ENCODE data around the gene TAF6.

The TAF6 gene

DNA sequence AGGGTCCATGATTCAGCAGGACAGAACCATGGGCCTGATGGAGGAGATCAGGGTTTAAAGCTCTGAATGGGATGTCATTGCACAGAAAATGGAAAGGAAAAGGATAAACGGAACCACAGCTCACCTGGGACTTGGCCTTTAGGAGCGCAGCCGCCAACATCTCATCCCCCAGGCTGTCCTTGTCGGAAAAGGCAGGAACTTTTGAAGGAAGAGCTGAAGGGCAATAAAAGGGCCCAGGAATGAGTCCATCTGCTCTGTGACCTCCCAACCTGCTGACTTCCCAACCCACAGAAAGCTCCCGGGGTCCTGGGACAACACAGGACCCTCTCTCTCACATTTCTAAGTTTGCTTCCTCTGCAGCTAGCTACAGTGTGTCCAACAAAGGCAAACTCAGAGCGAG, 43.7 kb downstream of the TAF6 start:
- DNase-seq, result no peak

DNA sequence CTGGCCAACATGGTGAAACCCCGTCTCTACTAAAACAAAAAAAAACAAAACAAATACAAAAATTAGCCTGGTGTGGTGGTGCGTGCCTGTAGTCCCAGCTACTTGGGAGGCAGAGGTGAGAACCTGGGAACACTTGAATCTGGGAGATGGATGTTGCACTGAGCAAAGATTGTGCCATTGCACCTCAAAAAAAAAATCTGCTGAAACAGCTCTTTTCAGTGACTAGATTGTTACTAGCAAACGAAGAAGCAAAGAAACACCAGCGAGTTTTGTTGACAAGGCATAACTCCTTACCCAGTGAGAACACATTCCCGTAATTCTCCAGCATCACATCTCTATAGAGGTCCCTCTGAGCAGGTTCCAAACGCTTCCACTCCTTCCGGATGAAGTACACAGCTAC, 44.3 kb downstream of the TAF6 start:
- no peak for DNase-seq

DNA sequence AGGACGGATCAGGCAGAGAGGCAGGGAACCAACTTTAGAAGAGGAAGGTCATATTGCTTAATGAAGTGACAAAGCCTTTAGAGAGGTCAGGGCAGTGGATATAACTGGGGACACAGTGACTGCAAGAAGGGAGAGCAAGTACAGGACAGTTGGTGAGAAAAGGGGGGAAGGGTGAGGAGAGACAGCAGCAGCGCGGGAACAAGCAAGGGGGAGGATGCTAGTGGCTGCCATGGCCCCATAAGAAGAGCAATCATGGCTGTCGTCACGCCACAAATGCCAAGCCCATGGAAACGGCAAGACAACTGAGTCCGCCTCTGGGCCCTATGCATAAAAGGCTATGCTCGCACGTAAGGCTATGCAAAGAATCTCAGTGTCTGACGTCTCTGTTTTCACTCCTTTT, 46.7 kb downstream of the TAF6 start:
- no peak for DNase-seq

DNA sequence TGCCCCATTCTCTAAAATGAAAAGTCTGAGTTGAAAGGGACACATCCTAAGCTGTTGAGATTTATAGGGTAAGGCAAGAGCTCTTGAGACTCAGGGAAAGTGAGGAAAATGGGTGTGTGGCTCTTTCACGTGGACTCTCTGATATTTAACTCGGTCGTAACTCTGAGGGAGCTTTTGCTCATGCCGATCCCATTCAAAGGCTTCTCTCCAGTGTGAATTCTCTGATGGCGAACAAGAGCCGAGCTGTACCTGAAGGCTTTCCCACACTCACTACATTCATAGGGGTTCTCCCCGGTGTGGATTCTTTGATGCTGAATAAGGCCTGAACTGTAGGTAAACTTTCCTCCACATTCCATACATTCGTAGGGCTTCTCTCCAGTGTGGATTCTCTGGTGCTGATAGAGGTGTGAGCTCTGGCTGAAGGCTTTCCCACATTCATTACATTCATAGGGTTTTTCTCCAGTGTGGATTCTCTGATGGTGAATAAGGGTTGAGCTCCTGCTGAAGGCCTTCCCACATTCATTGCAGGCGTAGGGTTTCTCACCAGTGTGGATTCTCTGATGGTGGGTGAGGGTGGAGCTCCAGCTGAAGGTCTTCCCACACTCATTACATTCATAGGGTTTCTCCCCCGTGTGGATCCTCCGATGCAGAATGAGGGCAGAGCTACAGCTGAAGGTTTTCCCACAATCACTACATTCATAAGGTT, 48.0 kb downstream of the TAF6 start:
- no peak for DNase-seq

DNA sequence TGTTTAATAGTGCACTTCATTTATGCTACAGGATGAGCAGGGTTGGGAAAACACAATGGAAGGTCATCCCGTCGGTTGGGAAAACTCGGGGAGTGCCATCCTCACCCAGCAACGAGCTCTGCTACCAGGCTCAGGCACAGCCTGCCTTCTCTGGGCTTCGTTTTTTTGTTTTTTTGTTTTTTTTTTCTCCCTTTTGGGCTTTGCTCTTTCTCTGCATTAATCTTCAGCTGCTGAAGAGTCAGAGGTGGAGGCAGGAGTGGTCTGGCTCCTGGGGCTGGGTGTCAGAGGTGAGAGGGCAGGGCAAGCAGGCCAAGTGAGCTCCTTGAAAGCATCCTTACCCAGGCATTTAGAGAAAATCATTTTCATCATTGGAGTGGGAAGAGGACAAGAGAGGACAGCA, 49.2 kb downstream of the TAF6 start:
- DNase-seq, result no peak

DNA sequence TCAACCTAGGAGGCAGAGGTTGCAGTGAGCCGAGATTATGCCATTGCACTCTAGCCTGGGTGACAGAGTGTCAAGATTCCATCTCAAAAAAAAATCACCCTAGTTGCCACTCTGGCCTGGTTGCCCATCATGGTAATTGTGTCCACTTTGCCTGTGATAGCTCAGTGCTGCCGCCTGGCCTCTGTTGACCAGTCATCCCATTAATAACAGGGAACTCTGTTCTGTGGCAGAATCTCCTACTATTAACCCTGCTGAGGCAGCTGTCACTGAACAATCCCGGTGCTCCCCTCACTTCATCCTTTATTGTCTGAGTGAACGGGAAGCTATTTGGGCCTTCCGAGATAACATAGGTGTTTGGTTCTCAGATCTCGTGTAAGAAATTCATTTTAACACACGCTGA, 52.2 kb downstream of the TAF6 start:
- DNase-seq, result peak in 13 of 56 donors; percentile 1 to 50 (median 14)

DNA sequence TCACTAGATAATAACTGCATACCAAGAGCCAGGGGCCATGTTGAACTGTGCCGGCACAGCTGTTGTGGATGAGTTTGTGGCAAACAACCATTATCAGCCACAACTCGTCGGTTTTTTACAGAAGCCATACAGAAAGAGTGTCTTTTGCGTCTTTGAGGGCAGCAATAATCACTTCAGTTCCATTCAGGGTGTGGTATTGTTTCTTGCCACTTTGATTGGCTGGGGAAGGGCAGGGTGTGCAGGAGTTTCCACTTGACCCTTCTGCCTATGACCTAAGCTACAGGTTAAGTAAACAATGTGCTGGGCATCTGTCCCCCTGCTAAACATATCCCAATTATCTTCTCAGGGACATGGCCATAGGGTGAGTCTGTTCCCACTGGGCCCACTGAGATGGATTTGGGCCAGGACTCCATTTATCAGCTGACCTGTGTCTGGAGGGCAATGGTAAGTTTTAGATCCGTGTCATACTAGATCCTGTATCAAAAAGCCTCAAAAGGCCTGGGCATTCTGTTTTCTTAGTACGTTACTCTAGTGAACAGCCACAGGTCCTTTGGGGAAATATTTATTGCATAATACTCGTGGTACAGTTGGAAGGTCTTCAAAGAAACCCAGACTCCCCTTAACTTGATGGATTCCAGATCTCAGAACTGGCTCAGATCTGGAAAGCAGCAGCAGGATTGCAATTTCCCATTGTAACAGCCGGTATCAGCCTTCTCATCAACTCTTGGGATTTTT, 53.5 kb downstream of the TAF6 start:
- no peak for DNase-seq

DNA sequence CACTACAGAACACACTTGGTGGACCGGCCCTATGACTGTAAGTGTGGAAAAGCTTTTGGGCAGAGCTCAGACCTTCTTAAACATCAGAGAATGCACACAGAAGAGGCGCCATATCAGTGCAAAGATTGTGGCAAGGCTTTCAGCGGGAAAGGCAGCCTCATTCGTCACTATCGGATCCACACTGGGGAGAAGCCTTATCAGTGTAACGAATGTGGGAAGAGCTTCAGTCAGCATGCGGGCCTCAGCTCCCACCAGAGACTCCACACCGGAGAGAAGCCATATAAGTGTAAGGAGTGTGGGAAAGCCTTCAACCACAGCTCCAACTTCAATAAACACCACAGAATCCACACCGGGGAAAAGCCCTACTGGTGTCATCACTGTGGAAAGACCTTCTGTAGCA, 55.0 kb downstream of the TAF6 start:
- no peak for DNase-seq

DNA sequence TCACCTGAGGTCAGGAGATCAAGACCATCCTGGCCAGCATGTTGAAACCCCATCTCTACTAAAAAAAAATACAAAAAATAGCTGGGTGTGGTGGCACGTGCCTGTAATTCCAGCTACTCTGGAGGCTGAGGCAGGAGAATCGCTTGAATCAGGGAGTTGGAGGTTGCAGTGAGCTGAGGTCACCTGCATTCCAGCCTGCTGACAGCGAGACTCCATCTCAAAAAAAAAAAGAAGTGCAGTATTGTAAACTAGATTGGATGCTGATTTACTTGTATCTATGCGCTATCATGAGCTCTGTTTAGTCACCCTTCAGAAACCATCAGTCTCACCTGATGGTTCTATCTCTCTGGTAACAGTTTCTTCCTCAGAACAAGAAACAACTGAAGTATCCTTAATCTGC, 55.8 kb downstream of the TAF6 start:
- DNase-seq, result no peak

DNA sequence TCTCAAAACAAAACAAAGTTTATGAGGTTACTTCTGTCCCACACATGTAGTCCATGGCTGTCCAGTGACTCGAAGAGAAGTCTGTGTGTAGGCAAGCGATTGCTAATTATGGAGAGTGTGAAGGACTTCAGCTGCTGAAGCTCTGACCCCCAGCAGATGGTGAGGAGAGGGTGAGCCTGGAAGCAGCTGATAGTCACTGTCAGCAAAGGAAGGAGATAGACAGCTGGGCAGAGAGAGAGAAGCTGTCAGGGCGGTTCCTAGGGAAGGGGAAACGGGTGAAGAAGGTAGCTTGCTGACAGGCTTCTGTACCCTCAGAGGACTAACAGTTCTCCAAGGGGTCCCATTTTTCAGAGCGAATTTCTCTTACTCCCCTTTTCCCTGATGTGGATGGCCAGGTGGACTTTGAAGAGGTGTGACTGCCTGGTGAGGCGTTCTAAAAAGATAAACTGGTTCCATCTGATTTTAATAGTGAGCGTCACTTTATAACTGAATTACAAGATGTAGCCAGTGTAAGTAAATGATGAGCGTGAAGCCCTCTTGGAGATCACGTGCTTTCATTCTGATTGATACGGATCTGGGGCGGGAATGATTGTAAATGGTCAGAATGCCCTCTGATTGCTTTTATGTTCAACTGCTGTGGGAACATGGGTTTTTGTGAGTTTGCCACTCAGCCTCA, 57.5 kb downstream of the TAF6 start:
- DNase-seq, result no peak

DNA sequence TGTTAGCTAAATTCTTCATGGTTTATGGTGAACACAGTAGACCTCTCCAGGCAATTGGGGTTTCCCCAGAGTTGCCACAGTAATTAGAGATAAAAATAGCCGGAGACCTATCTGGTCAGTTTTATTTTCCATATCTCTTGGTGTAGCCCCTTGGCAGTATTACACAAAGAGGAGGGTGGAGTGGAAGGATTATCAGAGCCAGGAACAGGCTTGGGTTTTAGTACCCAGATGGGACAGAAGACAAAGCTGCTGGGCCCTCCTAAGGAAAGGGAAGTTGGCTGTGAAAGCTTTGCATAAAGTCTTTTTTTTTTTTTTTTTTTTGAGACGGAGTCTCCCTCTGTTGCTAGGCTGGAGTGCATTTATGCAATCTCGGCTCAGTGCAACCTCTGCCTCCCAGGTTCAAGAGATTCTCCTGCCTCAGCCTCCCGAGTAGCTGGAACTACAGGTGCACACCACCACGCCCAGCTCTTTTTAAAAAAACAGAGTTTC, 59.9 kb downstream of the TAF6 start:
- no peak for DNase-seq
